Measurements from ENCODE around the gene GYPC.

- TF ChIP-seq ZFP3 (CRISPR knock-in tag; IDR thresholded peaks at IDR 0.05) = no peak
- TF ChIP-seq ISL1 (CRISPR knock-in tag; IDR thresholded peaks at IDR 0.05) = no peak
- no peak for TF ChIP-seq SNAI2 (CRISPR knock-in tag; IDR thresholded peaks at IDR 0.05)
- no peak for TF ChIP-seq ESRRG (CRISPR knock-in tag; IDR thresholded peaks at IDR 0.05)
- no peak for TF ChIP-seq CREB5 (CRISPR knock-in tag; IDR thresholded peaks at IDR 0.05; ENCODE audit: low read depth)
- no peak for TF ChIP-seq ARNTL (CRISPR knock-in tag; IDR thresholded peaks at IDR 0.05; ENCODE audit: borderline replicate concordance, low read depth)
- TF ChIP-seq BACH2 (CRISPR knock-in tag; IDR thresholded peaks at IDR 0.05; ENCODE audit: borderline replicate concordance) = no peak
- no peak for TF ChIP-seq GLIS3 (CRISPR knock-in tag; IDR thresholded peaks at IDR 0.05)
- no peak for TF ChIP-seq ZFP30 (CRISPR knock-in tag; IDR thresholded peaks at IDR 0.05)
- no peak for TF ChIP-seq PATZ1 (CRISPR knock-in tag; IDR thresholded peaks at IDR 0.05; ENCODE audit: borderline replicate concordance)
- TF ChIP-seq ZNF565 (CRISPR knock-in tag; conservative IDR thresholded peaks at IDR 0.05; ENCODE audit: low read depth) = no peak
- no peak for TF ChIP-seq ZC3H10 (CRISPR knock-in tag; IDR thresholded peaks at IDR 0.05)
Measured at GRCh38 chr2:126717928-126718327, 62.0 kb downstream of the GYPC start.

Measured in SK-N-SH treated with all-trans-retinoic acid at 6 μM for 48 hours (cell line).